NCI-H2029 treated with DMSO at 0.1 percent for 48 hours (cell line): ENCODE measurements around the gene FBRS.
"Not testable (repeated sequence)": the region's sequence is repeated elsewhere in the genome, so short reads cannot be mapped to it uniquely, and the experiment has no call there.

Source experiments
- DNase-seq: peaks from one replicate; lab custom pipeline; 2025; lab: John Stamatoyannopoulos, UW

FBRS gene

DNA sequence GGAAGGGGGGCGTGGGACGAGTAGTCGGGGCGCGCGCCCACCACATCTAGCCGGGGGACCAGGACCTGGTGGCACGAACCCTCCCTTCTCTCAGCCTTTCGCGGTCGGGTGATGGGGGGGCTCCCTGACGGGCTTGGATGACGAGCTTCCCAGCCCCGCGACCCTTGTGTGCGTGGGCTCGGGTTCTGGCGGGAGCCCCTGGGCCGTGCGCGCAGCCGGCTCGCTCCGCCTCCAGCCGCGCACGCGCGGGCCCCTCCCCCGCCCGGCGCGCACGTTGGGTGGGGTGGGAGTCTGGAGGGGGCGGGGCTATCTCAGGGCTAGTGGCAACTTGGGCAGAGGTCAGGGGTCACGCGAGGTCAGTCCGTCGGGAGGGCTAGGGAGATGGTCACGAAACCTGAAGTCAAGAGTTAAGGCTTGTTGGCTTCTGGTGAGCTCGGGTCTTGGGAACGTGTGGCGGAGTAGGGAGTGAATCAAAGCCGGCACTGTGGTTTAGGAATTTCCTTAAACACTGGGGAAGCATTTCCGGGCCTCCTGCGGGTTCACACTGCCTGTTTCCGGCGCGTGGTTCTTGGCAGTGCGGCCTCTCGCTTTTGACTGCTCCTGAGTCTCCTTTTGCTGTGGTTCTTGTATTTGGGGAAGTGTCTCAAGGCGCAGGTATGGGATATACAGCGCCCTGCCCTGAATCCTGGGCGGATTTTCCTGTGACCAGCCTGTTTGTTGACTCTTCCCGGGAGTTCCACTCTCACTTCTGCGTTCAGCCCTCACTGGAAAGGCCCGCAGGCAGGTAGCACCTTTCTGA, 40.8 kb downstream of the FBRS start, which contains the start of gene SRCAP:
Gene SRCAP (plus strand): TSS at position 356 of the 799 bp plus-strand sequence. CDS start 1,654 bp downstream, outside the sequence.
- peak; percentile 36 for DNase-seq

DNA sequence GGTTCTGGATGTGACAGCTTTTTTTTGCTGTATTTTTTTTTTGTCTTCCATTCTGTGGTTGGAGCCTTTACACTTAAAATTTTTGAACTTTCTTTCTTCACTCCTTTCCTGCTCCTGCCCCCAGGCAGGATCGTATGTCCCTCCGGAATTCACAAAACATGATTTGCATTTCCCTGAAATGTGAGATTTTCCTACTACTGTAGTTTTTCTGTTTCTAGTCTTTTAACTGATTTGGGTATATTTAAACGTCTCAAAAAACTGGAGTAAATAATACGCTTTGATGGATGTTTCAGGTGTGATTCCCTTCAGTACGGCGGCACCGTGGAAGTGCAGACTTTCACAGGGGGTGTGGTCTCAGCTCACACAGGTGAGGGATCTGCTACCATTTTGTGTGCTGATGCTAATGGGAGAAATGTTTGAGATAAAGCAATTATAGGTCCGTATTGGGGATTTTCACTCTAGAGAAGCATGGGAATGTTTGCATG, 41.4 kb downstream of the FBRS start:
- no peak for DNase-seq

DNA sequence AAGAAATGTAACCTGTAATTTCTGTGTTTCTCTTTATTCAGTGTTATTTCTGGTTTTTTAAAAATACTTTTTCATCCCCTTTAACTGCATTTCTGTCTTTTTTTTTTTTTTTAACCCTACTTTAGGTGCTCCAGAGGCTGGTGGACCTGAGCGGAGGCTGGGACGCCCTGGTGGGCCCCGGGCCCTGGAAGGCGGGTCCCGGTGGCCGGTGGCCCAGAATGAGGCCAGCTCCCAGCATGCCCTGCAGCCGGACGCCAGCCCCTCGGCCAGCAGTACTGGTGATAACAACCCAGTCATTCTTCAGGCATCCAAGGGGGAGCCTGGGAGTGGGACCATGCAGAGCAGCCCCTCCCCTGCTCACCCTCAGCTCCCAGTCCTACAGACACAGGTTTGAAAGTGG, 42.3 kb downstream of the FBRS start:
- no peak for DNase-seq

DNA sequence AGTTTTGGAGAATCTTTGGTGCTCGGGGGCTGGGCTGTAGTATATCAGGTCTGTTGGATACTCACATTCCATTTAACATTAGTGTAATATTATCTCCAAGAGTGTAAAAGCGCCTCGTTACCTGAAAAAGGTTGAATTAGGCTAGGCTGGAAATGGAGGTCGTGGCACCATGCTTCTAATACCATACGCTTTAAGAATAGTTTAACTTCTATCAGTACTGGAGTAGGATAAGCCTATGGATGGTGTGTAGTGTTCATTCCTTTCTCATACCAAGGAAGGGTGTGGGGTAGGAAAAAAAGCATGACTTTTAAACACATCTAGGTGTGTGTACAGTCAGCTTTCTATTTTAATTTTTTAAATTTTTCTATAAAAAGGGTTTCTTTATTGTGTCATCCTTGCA, 42.7 kb downstream of the FBRS start:
- no peak for DNase-seq

DNA sequence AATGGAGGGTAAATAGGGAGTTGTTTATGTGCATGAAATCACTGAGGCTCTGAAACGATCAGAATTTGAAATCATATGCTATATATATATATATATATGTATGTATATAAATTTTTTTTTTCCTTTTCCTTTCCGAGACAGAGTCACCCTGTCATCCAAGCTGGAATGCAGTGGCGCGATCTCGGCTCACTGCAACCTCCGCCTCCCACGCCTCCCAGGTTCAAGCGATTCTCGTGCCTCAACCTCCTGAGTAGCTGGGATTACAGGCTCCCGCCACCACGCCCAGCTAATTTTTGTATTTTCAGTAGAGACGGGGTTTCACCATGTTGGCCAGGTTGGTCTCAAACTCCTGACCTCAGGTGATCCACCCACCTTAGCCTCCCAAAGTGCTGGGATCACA, 44.8 kb downstream of the FBRS start:
- not testable (repeated sequence) for DNase-seq

DNA sequence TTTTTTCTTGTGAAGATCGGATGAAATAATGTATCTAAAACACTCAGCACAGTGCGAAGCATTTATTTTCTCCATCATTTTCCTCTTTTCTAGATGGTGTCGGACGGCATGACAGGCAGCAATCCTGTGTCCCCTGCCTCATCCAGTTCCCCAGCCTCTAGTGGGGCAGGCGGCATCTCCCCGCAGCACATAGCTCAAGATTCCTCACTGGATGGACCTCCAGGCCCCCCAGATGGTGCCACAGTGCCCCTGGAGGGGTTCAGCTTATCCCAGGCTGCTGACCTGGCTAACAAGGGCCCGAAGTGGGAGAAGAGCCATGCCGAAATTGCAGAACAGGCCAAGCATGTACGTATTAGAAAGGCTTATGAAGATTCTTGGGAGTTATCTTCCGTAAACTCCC, 45.7 kb downstream of the FBRS start:
- DNase-seq, result no peak

DNA sequence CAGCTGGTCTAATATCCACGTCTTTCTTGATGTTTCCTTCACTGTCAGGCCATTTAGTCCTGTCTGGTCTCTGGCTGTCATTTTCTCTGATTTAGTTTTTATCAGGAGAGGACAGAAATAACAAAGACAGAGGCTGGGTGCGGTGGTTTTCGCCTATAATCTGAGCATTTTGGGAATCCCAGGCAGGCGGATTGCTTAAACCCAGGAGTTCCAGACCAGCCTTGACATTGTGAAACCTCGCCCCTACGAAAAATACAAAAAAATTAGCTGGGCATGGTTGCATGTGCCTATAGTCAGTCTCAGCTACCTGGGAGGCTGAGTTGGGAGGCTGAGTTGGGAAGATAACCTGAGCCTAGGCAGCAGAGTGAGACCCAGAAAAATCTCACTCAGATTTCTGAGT, 47.8 kb downstream of the FBRS start:
- DNase-seq, result no peak

DNA sequence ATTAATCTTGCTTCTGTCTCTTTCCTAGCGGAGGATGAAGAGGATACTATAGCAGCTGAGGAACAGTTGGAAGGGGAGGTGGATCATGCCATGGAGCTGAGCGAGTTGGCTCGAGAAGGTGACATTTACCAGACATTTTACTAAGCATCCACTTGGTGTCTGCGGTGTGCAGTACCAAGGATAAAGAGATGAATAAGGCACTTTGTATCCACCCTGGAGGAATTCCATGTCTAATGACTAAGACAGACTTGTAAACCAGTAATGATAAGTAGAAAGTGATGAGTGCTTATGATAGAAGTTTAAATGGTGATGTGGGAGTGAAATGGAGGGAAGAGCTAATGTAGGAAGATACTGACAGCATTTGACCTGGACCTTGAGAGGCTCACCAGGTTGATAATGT, 52.7 kb downstream of the FBRS start:
- no peak for DNase-seq

DNA sequence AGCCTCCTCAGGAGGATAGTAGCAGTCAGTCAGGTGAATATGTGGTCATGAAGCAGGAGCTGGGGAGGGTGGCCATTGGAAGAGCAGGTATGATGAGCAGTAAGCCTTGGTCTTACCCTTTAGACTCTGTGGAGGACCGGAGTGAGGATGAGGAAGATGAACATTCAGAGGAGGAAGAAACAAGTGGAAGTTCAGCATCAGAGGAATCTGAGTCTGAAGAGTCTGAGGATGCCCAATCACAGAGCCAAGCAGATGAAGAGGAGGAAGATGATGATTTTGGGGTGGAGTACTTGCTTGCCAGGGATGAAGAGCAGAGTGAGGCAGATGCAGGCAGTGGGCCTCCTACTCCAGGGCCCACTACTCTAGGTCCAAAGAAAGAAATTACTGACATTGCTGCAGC, 53.5 kb downstream of the FBRS start:
- DNase-seq, result no peak

DNA sequence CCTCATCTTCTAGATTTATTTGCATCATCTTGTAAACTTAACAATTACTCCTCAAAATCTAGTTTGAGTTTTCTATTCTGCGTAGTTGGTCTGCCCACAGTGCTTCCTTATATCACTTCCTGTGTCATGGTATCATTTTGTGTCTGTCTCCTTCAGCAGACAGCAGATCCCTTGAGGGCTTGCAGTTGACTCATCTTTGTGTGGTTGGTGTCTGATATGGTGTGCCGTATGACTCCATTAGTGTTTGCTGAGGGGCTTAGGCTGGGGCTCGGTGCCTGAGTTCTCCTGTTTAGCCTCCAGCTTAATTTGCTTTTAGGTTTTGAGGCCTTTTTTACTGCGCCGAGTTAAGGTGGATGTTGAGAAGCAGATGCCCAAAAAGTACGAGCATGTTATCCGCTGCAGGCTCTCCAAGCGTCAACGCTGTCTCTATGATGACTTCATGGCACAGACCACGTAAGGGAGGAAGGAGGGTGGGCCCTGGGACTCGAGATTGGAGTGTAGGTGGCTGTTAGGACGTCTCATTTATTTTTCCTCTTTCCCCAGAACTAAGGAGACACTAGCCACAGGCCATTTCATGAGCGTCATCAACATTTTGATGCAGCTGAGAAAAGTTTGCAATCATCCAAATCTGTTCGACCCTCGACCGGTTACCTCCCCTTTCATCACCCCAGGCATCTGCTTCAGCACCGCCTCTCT, 57.7 kb downstream of the FBRS start:
- no peak for DNase-seq

DNA sequence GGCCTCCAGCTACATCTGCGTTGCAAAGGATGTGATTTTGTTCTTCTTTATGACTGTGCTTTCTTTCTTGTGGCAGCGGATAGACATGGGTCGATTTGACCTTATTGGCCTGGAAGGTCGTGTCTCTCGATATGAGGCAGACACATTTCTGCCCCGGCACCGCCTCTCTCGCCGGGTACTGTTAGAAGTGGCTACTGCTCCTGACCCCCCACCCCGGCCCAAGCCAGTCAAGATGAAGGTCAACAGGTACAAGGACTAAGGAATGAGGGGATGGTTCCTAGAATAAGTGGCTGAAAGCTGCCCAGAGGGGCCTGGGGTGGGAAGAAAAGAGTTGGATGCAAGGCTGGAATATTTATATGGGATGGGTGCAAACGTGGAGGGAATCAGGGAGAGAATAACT, 61.9 kb downstream of the FBRS start:
- no peak for DNase-seq
